HG02642 (cell line): Measurements from ENCODE around the gene DMXL2.
"Not testable (repeated sequence)": the region's sequence is repeated elsewhere in the genome, so short reads cannot be mapped to it uniquely, and the experiment has no call there.

Source experiments
- ATAC-seq: cut with Tn5 transposase; IDR thresholded peaks from one replicate; pipeline ENCODE4 v1.9.1; 2021; ENCODE audit warnings: mild to moderate bottlenecking; ENCODE audit not compliant: unreplicated experiment, poor library complexity

The DMXL2 gene, protein sequence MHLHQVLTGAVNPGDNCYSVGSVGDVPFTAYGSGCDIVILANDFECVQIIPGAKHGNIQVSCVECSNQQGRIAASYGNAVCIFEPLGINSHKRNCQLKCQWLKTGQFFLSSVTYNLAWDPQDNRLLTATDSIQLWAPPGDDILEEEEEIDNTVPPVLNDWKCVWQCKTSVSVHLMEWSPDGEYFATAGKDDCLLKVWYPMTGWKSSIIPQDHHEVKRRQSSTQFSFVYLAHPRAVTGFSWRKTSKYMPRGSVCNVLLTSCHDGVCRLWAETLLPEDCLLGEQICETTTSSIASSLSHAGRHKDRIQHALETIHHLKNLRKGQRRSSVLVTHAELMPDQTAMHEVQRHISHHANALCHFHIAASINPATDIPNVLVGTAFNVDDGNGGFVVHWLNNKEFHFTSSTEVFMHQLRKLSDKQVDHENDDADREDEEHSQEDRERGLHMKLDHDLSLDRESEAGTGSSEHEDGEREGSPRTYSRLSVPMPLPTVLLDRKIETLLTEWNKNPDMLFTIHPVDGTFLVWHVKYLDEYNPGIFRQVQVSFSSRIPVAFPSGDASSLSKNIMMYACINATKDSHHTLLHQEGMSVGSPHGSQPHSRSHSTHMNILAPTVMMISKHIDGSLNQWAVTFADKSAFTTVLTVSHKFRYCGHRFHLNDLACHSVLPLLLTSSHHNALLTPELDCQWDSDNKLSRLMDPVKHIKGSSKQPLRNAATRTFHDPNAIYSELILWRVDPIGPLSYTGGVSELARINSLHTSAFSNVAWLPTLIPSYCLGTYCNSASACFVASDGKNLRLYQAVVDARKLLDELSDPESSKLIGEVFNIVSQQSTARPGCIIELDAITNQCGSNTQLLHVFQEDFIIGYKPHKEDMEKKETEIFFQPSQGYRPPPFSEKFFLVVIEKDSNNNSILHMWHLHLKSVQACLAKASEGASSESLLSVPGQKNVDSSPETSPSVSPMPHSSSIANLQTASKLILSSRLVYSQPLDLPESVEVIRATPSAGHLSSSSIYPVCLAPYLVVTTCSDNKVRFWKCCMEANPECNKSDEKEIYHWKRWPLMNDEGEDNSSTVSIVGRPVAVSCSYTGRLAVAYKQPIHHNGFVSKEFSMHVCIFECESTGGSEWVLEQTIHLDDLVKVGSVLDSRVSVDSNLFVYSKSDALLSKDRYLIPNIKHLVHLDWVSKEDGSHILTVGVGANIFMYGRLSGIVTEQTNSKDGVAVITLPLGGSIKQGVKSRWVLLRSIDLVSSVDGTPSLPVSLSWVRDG (N-terminal part only)

DNA sequence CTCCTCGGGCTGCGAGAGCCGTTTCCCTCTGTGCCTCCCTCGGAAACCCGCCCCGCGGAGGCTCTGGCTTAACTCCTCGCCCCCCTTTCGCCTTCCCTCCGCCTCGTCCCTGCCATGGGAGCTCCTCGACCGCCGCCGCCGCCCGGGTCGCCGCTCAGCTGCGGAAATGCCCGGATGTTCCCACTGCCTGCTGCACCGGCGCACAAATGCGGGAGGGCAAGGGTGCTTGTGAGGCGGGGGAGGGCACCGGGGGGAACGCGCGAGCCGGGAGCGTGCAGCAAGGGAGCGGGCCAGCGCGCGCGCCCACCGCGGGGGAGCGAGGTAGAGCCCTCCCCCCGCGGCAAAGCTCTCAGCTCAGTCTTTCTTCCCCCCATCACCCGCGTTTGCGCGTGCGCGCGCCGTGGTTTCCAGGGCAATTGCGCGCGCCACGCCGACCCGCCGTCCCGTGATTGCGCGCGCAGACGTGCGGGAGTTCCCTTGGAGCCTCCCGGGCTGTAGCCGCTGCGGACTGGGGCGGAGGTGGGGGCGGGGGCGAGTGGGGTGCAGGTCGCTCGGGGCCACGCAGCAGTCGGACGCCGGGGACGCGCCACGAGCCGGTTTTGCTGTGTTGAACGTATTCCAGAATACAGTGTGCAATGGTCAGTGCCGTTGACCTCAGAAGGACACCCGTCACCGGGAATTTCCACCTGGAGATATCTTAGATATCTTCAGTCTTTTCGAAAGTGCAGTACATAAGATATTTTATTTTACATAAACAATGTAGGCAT lies at the start of gene DMXL2:
Gene DMXL2, minus strand, starts transcription at position 168 of the 767 bp plus-strand sequence. CDS start 226 bp downstream, outside the sequence.
- peak; percentile 45 for ATAC-seq

- no peak for ATAC-seq
These were observed 49.6 kb upstream of the DMXL2 start for GRCh38 chr15:51672155-51672687.

DNA sequence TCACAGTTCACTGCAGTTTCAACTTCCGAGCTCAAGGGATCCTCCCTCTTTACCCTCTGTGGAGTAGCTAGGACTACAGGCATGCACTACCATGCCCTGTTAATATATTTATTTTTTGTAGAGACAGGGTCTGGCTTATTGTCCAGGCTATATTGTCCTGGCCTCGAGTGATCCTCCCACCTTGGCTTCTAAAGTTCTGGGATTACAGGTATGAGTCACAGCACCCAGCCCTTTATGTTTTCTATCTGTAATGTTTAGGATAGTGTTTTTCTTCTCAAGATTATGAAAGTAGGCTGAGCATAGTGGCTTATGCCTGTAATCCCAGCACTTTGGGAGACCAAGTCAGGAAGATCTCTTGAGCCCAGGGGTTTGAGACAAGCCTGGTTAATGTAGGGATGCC lies 46.8 kb upstream of the DMXL2 start:
- no peak for ATAC-seq

GRCh38 chr15:51668446-51668845 lies 45.9 kb upstream of the DMXL2 start:
- ATAC-seq: no peak

GRCh38 chr15:51667478-51667877 lies 44.9 kb upstream of the DMXL2 start:
- ATAC-seq: no peak

- ATAC-seq: no peak
These were observed 38.5 kb upstream of the DMXL2 start for GRCh38 chr15:51661072-51661471.

DNA sequence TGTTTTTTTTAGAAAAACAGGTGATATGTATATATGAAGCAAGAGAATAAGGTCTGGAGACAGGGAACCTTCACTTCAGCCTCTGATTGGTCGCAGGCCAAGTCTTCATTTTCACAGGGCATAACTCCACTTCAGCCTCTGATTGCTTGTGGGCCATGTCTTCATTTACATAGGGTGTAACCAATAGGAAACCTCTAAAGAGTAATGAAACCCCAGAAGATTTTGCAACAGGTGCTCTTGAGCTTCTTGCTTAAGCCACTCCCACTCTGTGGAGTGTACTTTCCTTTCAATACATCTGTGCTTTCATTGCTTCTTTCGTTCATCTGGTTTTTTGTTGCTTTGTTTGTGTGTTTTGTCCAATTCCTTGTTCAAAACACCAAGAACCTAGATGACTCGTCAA lies 36.1 kb upstream of the DMXL2 start:
- ATAC-seq: no peak

GRCh38 chr15:51655401-51656057 lies 33.0 kb upstream of the DMXL2 start:
- ATAC-seq: not testable (repeated sequence)

DNA sequence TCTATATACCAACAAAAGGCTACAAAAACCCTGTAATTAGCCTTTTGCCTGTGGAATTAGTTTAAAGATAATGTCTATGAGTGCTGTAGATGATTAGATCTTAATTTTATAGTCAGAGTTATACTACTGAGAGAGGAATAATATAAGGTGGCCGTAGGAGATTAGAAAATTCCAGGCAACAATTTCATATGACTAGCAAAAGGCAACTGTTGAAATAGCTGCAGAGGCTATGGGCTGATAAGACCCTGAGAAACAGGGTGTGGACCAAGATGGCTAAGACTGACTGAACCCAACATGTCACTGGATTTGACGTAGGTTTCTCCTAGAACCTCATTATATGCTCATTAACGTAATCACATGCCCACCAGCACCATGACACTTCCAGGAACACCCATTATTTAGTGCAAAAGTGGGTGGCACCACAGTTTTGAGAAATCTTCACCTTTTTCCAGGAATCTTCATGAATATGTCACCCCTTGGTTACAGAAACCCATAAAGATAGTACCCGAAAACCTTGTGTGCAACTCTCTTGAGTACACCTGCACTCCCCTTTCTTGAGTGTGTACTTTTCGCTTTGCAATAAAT lies 29.6 kb upstream of the DMXL2 start:
- no peak for ATAC-seq

- ATAC-seq: no peak
These were observed 27.3 kb upstream of the DMXL2 start for GRCh38 chr15:51649659-51650521.

GRCh38 chr15:51648643-51649042 lies 26.1 kb upstream of the DMXL2 start:
- not testable (repeated sequence) for ATAC-seq

DNA sequence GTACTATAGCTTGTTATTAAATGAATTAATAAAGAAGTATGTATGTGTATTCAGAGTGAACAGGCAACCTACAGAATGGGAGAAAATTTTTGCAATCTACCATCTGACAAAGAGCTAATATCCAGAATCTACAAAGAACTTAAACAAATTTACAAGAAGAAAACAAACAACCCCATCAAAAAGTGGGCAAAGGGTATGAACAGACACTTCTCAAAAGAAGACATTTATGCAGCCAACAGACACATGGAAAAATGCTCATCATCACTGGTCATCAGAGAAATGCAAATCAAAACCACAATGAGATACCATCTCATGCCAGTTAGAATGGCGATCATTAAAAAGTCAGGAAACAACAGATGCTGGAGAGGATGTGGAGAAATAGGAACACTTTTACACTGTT lies 25.5 kb upstream of the DMXL2 start:
- ATAC-seq: not testable (repeated sequence)

- no peak for ATAC-seq
These were observed 24.6 kb upstream of the DMXL2 start for GRCh38 chr15:51647128-51647562.

DNA sequence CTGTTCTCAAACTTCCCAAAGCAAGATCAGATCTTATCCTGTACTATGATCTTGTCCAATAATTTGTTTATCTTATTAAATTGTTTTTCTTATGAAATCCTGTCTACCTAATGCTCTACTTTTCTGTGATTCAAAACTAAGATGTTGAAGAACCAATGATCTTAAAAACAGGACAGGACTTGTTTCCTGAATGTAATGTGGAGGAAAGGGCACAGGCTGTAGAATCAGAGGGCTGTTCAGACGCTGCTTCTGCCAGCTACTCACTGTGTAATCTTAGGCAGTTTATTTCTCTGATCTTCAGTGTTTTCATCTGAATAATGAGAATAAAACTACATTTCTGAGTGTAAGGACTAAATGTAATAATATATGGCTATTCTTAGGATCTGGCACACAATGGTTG lies 20.1 kb upstream of the DMXL2 start:
- ATAC-seq: no peak

- ATAC-seq: no peak
These were observed 19.0 kb upstream of the DMXL2 start for GRCh38 chr15:51641490-51642130.

DNA sequence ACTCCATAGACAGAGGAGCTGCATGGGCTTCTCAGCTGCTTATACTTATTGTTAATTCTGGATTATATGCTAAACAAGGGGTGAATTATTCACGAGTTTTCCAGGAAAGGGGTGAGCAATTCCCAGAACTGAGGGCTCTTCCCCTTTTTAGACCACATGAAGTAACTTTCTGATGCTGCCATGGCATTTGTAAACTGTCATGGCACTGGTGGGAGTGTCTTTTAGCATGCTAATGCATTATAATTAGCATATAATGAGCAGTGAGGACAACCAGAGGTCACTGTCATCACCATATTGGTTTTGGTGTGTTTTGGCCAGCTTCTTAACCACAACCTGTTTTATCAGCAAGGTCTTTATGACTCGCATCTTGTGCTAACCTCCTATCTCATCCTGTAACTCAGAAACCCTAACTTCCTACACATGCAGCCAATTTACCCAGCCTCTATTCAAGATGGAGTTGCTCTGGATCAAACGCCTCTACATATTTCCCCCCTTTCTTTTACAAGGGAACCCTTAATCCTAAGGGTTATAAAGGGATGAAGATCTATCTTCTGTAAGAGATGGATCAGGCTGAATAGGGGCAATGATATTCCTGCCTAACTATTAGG lies 12.1 kb upstream of the DMXL2 start:
- no peak for ATAC-seq

- no peak for ATAC-seq
These were observed 7.0 kb upstream of the DMXL2 start for GRCh38 chr15:51629612-51630011.
